Measurements from ENCODE around the gene MYO1F.

The MYO1F gene

DNA sequence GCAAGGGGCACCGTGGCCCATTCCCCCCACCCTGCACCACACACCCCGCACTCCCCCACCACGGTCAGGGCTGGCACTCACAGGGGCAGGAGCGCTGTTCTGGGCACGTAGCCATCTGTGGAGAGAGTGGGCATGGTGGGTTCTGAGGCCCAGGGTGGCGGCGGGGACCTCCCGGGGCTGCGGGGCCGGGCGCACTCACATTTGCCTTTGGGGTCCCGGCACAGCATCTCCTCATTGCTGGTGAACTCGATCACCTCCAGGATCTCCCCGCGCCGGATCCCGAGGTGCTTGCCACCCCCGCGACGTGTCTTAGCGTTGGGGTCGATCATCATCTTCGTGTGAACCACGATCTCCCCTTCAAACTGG lies 86.9 kb downstream of the MYO1F start:
- no peak for DNase-seq (ENCODE audit: low spot score)

DNA sequence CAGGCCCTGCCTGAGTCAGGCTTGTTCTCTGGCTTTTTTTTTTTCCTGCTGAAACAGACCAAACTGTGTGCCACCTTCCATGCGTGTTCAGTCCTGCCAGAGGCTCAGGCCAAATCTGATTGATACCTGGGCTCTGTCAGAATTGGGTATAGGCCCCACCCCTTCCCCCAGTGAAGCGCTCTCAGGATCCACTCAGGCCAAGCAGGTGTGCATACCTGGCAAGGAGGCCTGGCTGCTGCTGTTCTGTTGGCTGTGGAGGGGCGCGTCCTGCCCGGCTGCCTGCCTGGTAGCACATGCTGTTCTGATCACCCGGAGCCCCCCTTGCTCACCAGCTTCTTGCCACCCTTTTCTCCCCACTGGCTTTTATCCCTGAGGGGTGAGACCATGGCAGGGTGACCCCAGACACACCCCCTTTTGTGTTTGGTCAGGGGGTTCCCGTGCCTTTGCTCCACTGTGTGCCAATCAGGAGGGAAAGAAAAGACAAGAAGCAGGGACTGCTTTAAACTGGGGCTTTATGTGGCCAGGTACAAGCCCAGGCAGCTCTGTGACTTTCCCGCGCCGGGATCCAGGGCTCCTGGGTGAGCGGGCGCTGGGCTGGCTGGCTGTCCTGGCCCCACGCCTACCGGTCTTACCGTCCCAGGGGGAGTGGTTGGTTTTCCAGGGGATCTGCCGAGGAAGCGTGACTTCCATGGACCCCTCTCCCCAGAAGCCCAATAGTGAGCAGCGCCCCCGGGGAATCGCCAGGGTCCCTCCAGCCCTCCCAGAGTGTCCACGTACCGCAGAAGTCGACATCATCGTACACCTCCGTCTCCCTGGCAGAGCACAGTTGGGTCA lies 87.5 kb downstream of the MYO1F start:
- DNase-seq (ENCODE audit: low spot score), result no peak

DNA sequence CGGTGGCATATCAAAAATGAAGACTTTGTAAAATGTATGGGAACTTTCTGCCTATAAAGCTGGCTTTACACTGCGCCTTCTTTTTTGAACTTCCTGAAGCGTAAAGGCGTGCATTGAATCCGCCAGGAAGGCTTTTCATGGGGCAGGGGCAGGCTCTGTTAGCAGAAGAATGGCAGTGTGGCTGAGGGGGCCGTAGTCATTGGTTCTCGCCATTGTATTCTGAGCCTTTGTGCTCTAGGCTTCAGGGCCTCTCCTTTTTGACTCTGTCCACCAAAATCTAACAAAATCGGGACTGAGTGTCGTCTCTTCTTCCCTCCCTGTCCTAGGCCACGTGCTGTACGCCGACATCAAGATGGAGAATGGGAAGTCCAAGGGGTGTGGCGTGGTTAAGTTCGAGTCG lies 88.9 kb downstream of the MYO1F start:
- DNase-seq (ENCODE audit: low spot score), result no peak

DNA sequence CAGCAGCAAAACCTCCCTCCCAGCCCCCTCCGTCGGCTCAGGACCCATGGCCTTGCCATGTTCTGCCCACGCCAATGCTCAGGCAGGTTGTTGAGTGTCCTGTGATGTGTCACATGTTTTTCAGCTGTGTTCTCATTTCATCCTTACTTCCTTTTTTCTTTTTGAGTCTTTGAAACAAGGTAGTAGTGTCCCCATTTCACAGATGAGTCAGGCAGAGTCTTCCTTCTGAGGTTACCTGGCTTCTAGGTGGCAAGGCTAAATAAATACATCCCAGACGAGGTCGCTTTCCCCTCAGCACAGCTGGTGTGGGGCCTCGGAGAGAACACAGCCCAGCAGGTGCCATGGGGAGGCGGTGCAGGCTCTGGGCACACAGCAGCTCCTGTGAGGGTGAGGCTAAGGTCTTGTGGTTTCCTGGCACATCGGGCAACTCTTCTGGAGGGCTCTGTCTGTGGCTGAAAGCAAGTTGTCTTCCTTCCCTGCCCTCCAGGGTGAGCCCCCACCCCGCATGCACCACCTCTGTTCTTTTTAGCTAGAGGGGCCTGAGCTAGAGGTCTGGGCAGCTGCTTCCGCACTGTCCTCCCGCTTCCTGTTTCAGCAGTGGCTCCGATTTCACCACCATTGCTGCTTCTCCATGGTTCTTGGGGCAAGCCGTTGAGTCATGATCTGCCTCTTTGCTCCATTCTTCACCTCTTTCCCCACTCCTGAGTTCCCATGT lies 89.9 kb downstream of the MYO1F start:
- DNase-seq (ENCODE audit: low spot score), result no peak

DNA sequence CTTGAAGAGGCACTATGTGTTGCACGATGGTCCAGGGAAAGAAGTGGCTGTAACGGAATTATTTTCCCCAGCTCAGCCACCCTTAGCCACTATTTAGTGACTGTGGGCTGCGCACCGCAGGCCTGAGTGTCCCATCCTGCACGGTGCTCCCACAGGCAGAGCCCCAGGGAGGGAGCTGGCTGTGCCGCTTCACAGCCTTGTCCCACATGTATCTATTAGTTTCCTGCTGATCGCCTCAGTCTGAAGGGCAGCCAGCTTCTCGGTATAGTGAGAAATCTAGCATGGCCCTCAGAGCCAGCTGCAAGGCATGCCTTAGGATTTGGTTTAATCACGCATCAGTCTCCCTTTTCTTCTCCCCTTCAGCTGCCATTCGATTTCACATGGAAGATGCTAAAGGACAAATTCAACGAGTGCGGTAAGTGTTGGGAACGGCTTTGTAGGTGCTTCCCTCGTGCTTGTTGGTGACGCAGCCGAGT lies 90.5 kb downstream of the MYO1F start:
- DNase-seq (ENCODE audit: low spot score), result no peak

DNA sequence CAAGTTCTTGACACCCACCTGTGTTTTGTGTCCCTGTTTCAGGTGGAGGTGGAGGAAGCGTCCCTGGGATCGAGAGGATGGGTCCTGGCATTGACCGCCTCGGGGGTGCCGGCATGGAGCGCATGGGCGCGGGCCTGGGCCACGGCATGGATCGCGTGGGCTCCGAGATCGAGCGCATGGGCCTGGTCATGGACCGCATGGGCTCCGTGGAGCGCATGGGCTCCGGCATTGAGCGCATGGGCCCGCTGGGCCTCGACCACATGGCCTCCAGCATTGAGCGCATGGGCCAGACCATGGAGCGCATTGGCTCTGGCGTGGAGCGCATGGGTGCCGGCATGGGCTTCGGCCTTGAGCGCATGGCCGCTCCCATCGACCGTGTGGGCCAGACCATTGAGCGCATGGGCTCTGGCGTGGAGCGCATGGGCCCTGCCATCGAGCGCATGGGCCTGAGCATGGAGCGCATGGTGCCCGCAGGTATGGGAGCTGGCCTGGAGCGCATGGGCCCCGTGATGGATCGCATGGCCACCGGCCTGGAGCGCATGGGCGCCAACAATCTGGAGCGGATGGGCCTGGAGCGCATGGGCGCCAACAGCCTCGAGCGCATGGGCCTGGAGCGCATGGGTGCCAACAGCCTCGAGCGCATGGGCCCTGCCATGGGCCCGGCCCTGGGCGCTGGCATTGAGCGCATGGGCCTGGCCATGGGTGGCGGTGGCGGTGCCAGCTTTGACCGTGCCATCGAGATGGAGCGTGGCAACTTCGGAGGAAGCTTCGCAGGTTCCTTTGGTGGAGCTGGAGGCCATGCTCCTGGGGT lies 91.5 kb downstream of the MYO1F start:
- DNase-seq (ENCODE audit: low spot score), result no peak

DNA sequence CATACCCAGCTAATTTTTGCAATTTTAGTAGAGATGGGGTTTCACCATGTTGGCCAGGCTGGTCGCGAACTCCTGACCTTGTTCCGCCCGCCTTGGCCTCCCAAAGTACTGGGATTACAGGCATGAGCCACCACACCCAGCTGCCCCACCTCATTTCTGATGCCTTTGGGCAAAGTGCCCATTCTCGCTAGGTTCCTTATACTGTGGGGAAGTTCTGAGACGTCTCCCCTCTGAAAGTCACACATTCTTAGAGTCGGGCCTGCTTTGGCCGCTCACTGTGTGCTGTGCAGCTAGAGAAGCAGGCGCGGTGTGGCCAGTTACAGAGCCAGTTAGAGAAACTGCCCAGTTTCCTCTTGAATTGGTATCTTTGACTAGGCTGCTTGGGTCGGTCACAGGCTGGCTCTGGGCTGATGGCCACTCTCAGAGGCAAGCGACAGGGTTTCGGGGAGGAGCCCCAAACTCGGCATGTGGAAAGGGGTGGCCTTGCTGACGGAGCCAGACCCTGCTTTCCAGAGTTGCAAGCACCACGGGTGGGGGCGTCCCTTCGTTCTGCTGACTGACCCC lies 92.8 kb downstream of the MYO1F start:
- no peak for DNase-seq (ENCODE audit: low spot score)

DNA sequence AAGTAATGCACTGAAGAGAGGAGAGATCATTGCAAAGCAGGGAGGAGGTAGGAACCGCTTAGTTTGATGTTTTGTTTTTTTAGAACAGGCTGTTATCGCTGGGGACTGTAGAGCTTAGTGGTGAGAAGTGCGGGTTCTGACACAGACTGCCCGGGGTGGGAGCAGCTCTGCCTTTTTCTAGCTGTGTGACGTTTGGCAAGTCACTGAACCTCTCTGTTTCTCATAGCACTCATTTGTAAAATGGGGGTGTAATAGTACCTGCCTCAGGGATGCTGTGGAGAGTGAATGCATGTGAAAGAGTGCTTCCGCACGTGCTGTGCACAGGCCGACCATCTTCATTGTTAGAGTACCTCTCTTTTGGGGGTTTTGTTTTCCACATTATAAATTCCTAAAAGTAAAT lies 94.1 kb downstream of the MYO1F start:
- DNase-seq (ENCODE audit: low spot score), result no peak

DNA sequence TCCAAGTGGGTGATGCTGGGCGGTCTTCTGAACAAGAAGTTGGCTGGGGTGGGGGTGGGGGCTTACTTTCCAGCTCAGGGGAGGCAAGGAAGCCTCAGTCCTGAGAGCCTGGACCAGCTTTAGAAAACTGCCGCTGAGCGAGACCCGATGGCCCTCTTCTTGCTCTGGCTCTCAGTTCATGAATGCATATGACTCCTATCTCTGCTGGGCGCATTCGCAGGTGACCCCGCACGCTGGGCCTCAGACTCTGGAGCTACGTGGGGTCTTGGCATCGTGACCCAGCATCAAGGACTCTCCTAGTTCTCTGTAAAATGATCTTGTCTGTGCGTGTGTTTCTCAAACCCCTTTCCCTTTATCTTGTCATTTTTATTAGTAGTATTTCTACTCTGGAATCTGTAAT lies 94.5 kb downstream of the MYO1F start:
- no peak for DNase-seq (ENCODE audit: low spot score)

DNA sequence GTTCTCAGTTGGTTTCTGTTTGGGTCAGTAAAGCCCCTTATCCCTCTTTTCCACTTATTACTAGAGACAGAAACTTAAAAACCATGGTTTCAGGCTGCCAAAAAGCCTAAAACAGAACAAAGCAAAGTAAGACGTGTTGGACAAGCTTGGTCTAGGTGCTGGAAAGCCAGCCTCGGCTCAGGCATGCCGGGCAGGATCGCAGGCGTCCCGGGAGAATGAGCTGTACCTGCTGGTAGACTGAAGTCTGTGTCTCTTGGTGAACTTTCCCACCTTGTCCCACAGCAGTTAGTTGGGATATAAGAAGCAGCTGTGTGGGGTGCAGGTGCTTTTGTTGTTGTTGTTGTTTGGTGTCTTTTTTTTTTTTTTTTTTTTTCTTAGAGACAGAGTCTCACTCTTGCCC lies 95.6 kb downstream of the MYO1F start:
- DNase-seq (ENCODE audit: low spot score), result no peak

DNA sequence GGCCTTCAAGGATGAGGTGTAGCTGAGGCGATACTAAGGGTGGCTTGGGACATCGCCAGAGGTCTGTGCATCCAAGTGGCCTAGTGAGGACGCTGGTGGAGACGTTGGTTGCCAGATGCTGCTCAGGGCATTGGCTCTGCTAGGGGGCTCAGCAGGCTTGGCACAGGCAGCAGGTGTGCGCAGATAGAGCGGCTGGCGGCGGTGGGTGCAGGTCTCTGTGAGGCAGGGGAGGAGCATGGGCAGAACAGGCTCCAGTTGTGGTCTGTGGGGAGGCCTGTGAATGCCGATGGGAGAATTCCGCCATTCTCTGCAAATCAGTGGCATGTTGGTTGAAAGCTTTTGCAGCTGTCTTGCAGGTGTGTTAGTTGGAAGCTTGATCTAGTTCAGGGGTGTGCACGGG lies 96.0 kb downstream of the MYO1F start:
- no peak for DNase-seq (ENCODE audit: low spot score)

DNA sequence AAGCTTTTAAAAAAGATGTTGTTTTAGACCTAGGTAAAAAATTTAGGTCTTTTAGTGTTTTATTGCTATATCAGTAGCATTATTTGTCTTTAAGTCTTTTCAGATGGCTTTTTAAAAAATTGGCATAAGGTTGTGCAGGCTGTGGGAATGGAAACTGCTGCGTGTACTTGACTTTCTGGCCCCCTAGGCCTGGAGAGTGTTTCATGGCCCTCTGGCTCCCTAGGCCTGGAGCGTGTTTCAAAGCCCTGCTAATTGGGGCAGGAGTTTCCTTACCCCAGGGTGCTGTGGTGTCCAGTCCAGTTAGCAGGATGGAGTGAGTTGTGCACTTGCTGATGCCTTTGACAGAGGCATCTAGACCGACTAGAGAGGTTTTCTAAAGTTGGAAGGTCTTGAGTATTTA lies 98.6 kb downstream of the MYO1F start:
- no peak for DNase-seq (ENCODE audit: low spot score)

DNA sequence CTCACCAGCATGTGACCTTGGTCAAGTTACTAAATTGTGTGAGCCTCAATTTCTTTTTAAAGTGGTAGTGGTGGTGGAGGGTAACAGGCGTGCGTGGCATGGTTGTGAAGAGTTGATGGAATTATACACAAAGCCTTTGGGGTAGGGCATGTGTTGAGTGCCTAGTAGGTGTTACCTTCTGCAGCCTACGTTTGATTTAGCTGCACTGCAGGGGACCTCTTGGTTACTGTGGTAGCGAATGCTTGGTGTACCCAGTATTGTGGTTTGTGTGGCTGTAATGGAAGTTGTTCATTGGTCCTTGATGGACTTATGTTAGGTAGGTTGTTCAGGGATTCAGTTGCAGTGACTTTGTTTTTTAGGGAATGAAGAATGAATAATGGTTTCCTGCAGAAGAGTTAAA lies 99.4 kb downstream of the MYO1F start:
- no peak for DNase-seq (ENCODE audit: low spot score)

DNA sequence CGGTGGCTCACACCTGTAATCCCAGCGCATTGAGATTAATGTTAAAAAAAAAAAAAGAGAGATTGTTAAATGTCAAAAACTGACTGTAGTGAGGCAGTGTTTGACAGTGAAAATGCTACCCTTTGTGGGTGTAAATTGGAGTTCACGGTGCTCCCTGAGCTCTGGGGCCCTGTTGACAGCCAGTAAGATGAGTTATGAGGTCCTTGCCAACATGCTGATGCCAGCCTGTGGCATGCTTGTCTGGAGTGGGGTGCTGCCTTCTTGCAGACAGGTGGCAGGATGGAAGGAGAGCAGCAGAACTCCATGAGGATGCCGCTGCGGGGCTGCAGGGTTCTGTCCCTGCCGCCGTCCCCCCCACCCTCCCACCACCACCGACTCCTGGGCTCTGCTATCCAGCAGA lies 100.7 kb downstream of the MYO1F start:
- no peak for DNase-seq (ENCODE audit: low spot score)

DNA sequence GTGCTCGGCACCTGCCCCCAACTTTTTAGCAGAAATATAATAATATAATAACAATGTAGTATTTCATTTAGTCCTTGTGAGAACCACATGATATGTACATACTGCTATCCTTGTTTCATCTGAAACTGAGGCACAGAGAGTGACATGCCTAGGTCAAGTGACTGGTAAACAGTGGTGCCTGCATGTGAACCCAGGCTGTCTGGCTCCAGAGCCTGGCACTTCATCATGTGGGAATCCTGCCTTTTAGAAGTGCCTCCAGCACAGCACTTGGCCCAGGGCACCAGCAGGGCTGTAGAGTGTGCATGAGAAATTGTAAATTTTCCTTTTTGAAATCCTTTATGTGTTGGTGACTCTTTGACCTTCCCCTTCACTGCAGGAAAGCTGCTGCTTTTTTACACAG lies 102.2 kb downstream of the MYO1F start:
- DNase-seq (ENCODE audit: low spot score), result no peak

DNA sequence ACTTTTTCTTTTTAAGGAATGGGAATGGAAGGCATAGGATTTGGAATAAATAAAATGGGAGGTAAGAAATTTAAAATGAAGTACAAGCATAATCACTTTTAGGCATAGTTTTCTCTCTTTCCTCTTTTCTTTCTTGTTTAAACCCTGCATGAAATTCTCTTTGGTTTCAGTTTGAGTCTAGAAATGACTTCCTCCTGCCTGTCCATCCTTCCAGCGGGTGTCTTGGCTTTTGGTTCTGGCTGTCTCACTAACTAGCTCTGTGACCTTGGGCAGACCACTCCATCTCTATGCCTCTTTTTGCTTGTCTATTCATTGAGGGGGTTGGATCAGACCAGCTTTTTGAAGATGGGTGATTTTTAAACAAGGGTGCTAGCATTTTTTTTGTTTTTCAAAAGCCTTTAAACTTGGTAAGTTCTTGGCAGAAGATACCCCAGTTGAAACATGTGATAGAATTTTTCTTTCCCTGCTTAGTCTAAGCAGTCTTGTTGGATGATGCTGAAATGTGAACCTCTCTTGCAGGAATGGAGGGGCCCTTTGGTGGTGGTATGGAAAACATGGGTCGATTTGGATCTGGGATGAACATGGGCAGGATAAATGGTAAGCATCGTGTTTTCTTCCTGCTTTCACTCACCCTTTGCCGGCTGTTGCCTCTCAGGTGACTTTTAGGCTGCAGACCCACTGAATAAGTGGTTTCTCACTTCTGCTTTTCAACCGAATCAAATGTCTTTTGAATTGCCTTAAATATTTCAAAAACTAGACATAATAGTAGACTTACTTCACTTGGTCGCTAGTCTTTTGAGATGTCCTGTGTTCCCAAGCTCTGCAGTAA lies 103.4 kb downstream of the MYO1F start:
- no peak for DNase-seq (ENCODE audit: low spot score)

Data from AG08395 (cell line).